ENCODE measurements around the gene ATOSA.

ATOSA gene

GRCh38 chr15:52682200-52682599 is 3.0 kb upstream of the ATOSA start:
- peaks cover 1% of the 10 kb centered on the region for H3K36me3 Mint-ChIP-seq (ENCODE audit: low read depth)
- no peak overlapping the region for H3K4me3 Mint-ChIP-seq
- H3K4me1 Mint-ChIP-seq = peaks cover 20% of the 10 kb centered on the region
- DNase-seq = no peak
- TF ChIP-seq CTCF (IDR thresholded peaks at IDR 0.05) = no peak
- H3K27me3 Mint-ChIP-seq (ENCODE audit: low read depth, poor library complexity) = peaks cover 26% of the 10 kb centered on the region
- no peaks in the 10 kb centered on the region for H3K9me3 Mint-ChIP-seq
- H3K27ac Mint-ChIP-seq = no peak overlapping the region

GRCh38 chr15:52681441-52681840 is 2.3 kb upstream of the ATOSA start:
- Mint-ChIP-seq H3K4me1 (peaks cover 24% of the 10 kb centered on the region), H3K9me3 (no peaks in the 10 kb centered on the region), H3K4me3 (no peak overlapping the region), H3K27ac (no peak overlapping the region), H3K27me3 (ENCODE audit: low read depth, poor library complexity) (peaks cover 26% of the 10 kb centered on the region), H3K36me3 (ENCODE audit: low read depth) (peaks cover 3% of the 10 kb centered on the region)
- DNase-seq = no peak
- no peak for TF ChIP-seq CTCF (IDR thresholded peaks at IDR 0.05)

GRCh38 chr15:52680761-52681160 is 1.6 kb upstream of the ATOSA start:
- peaks cover 26% of the 10 kb centered on the region for H3K27me3 Mint-ChIP-seq (ENCODE audit: low read depth, poor library complexity)
- DNase-seq = no peak
- H3K4me1 Mint-ChIP-seq = peaks cover 28% of the 10 kb centered on the region
- H3K9me3 Mint-ChIP-seq = no peaks in the 10 kb centered on the region
- no peak for TF ChIP-seq CTCF (IDR thresholded peaks at IDR 0.05)
- peaks cover 8% of the 10 kb centered on the region for H3K36me3 Mint-ChIP-seq (ENCODE audit: low read depth)
- H3K27ac Mint-ChIP-seq = no peak overlapping the region
- H3K4me3 Mint-ChIP-seq = no peak overlapping the region

- no peak for DNase-seq
- H3K27me3 Mint-ChIP-seq (ENCODE audit: low read depth, poor library complexity) = peaks cover 26% of the 10 kb centered on the region
- H3K36me3 Mint-ChIP-seq (ENCODE audit: low read depth) = peaks cover 16% of the 10 kb centered on the region
- H3K9me3 Mint-ChIP-seq = no peaks in the 10 kb centered on the region
- H3K4me1 Mint-ChIP-seq = peaks cover 28% of the 10 kb centered on the region
- TF ChIP-seq CTCF (IDR thresholded peaks at IDR 0.05) = no peak
- peak overlapping the region; percentile 82 for H3K27ac Mint-ChIP-seq
- peak overlapping the region; percentile 94 for H3K4me3 Mint-ChIP-seq
These were observed 828 bp upstream of the ATOSA start for GRCh38 chr15:52680041-52680391.

GRCh38 chr15:52678468-52679231 is 538 bp downstream of the ATOSA start:
- Mint-ChIP-seq H3K36me3 (ENCODE audit: low read depth) (peaks cover 18% of the 10 kb centered on the region), H3K27ac (peak overlapping the region; percentile 99), H3K4me1 (peaks cover 28% of the 10 kb centered on the region), H3K4me3 (peak overlapping the region; percentile 94), H3K9me3 (no peaks in the 10 kb centered on the region), H3K27me3 (ENCODE audit: low read depth, poor library complexity) (peaks cover 23% of the 10 kb centered on the region)
- no peak for TF ChIP-seq CTCF (IDR thresholded peaks at IDR 0.05)
- peak; percentile 78 for DNase-seq

All from nephron progenitor cell (in vitro differentiated cells).